ENCODE results near the gene SMG6.
A peak's percentile ranks its signal among the peaks of the same experiment; 100 is the strongest.

The SMG6 gene

DNA sequence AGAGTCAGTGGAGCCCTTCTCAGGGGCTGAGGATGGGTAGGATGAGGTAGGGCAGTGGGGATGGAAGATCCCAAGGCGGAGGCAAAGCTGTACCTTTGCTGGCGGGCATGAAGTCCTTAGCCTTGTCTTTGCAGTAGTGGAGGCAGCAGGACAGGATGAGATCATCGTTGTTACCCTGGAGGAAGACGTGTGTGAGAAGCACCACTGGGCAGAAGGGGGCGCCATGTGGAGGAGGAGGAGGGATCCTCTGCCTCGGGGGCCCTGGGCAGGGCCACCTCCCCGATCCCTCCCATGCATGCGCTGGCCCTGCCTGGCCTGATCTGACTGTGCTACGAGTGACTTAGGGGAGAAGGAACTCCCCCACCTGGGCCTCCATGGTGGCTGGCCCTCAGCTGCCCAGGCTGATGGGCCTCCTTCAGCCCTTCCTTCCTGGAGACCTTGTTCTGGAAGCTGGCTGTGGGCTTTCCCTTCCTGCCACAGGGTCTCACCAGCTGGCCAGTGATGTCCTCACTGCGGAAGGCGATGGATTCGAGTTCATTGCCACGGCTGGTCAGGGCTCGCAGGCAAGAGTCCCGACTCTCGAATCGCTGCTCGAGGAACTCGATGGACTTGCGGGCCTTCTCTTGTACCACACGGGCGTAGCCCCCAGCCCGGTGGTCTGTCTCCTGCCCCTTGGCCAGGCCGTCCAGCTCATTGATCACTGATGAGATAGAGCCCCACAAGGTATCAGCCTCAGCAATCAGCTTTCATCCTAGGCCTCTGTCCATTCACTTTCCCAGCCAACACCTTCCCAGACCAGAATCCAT, 238.4 kb downstream of the SMG6 start:
- TF ChIP-seq, protein P1, sequence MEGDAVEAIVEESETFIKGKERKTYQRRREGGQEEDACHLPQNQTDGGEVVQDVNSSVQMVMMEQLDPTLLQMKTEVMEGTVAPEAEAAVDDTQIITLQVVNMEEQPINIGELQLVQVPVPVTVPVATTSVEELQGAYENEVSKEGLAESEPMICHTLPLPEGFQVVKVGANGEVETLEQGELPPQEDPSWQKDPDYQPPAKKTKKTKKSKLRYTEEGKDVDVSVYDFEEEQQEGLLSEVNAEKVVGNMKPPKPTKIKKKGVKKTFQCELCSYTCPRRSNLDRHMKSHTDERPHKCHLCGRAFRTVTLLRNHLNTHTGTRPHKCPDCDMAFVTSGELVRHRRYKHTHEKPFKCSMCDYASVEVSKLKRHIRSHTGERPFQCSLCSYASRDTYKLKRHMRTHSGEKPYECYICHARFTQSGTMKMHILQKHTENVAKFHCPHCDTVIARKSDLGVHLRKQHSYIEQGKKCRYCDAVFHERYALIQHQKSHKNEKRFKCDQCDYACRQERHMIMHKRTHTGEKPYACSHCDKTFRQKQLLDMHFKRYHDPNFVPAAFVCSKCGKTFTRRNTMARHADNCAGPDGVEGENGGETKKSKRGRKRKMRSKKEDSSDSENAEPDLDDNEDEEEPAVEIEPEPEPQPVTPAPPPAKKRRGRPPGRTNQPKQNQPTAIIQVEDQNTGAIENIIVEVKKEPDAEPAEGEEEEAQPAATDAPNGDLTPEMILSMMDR (conservative IDR thresholded peaks at IDR 0.05; ENCODE audit: low read depth, low read length), result peak; percentile 39
- no peak for DNase-seq (ENCODE audit: low read depth)
- H3K4me3 ChIP-seq (ENCODE audit: low read length), result no peak overlapping the region

DNA sequence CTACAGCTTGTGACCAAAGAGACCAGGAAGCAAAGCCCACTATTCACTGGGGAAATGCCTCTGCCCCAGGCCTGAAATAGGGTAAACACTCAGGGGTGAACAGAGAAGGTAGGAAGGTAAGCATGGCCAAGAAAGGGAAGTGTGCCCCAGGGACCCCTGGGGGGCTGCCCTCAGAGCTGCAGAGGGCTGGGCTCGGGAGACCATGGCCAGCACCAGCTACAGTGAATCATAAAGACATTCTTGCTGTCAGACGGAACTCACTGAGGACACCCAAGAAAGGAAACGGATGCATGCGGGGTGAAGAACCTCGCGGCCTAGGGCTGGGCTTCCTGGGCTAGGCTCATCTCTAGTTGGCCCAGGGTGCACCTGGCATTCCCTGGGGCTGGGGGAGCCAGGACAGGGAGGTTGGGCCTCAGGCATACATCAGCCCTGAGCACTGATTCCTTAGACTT, 239.0 kb downstream of the SMG6 start:
- DNase-seq (ENCODE audit: low read depth), result no peak
- H3K4me3 ChIP-seq (ENCODE audit: low read length), result no peak overlapping the region
- TF ChIP-seq, protein P1 (conservative IDR thresholded peaks at IDR 0.05; ENCODE audit: low read depth, low read length), result no peak

DNA sequence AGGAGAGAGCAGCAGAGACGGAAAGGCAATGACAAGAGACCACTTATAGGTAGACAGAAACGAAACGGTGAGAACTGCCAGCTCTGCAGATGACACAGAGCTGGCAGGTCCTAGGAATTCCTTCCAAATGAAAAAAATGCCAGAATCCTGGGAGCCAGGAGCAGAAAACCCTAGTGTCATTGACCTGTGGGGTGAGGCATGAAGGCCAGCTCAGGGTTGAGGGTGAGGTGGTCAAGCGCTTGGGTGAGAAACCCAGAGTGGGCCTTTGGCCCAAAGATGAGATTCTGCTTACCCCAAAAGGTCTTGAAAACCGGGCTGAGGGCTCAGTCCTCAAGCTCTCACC, 239.5 kb downstream of the SMG6 start:
- no peak for DNase-seq (ENCODE audit: low read depth)
- TF ChIP-seq, protein P1 (conservative IDR thresholded peaks at IDR 0.05; ENCODE audit: low read depth, low read length), result no peak
- H3K4me3 ChIP-seq (ENCODE audit: low read length), result no peak overlapping the region

DNA sequence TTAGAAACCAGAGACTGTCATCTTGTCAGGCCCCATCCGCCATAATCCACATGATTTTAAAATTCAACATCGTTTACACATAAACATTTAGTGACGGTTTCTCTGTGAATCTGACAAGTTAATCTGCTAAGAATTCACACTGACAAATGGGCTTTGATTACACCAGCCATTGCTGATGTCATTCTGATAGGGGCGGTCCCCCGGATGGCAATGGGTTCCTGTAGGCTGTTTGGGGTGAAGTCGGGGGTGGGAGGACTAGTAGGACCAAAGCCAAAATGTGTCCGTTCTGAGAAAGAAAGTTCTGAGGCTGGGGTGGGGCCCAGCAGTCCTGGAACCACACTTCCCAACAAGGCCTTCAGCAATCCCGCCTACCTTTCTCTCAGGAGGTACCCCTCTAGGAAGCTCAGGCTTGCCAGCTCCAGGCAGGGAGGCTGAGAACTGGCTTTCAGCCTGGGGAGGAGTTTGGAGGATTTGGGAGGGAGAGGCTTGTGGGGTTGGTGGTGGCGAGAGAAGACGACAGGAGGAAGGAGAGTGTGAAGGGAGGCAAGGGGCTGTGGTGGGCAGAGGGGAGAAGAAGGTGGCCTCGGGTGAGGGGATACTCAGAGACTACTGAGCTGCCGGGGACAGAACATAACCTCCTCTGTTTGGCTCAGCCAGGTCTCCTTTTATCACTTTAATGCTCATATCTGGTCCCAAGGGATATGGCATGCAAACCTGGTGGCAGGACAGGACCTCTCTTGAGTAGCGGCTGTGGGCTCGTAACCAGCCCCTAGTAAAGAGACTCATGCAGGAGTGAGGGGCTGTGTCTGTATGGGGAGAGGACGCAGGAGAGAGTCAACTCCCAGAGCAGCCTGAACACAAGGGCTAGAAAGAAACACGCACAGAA, 240.1 kb downstream of the SMG6 start:
- TF ChIP-seq, protein P1 (conservative IDR thresholded peaks at IDR 0.05; ENCODE audit: low read depth, low read length), result no peak
- no peak overlapping the region for H3K4me3 ChIP-seq (ENCODE audit: low read length)
- DNase-seq (ENCODE audit: low read depth), result no peak

DNA sequence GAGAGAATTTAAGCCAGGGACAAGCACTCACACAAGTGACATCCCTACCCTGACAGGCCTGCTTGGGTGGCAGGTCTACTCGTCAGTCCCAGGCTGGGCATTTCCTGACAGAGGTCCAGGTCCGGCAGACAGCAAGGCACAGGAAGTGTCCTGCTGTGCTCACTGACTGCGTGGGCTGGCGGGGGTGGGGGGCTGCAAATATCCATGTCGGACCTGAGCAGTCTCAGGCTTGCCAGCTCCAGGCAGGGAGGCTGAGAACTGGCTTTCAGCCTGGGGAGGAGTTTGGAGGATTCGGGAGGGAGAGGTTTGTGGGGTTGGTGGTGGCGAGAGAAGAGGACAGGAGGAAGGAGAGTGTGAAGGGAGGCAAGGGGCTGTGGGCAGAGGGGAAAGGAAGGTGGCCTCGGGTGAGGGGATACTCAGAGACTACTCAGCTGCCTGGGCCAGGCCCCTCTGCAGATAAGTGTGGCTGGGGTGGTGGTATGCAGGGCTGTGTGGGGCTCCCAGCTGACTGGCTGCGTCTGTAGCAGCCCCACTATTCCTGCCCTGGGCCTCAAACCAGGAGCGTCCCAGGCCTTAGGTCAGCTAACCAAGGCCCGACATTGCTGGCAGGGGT, 240.9 kb downstream of the SMG6 start:
- no peak overlapping the region for H3K4me3 ChIP-seq (ENCODE audit: low read length)
- TF ChIP-seq, protein P1 (conservative IDR thresholded peaks at IDR 0.05; ENCODE audit: low read depth, low read length), result no peak
- no peak for DNase-seq (ENCODE audit: low read depth)

DNA sequence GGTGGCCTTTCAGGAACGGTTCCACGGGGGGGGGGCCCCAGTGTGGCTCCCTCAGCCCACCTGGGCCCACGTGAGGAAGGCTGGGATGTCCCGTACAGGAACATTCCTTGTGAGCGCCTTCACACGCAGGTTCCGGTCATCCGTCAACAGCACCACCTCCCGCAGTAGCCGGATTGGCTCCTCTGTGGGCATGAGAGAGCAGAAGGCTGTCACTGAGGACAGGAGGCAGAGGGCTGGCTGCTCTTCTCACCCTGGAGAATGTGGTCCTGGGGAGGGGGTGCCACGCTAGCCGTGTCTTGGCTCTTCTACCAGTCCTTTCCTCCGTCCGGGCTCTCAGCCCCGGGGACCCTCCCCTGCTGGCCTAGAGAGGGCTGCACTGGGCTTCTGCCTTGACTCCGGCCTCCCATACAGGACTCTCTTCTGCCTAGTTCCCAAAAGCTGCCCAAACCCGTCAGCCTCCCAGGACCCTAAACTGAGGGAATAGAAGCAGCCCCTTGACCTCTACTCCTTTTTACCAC, 242.1 kb downstream of the SMG6 start:
- DNase-seq (ENCODE audit: low read depth), result no peak
- H3K4me3 ChIP-seq (ENCODE audit: low read length), result no peak overlapping the region
- TF ChIP-seq, protein P1 (conservative IDR thresholded peaks at IDR 0.05; ENCODE audit: low read depth, low read length), result no peak

All from retinal pigment epithelial cell (primary cell).